Gastroesophageal sphincter (tissue), 4 donors: ENCODE results near the gene PCDHB4. TPM values are rescaled to one million over a fixed set of nuclear protein-coding genes. Genes with fewer than 3 reads are reported as not detected.
"Not testable (repeated sequence)": the region's sequence is repeated elsewhere in the genome, so short reads cannot be mapped to it uniquely, and the experiment has no call there.

Source experiments
- ATAC-seq: fragments of 150-250 bp; one replicate; pipeline ENCODE4 v1.9.1; 2016; ENCODE audit warnings: mild to moderate bottlenecking, moderate library complexity
- H3K27ac ChIP-seq, 4 donors: fragments of 200-600 bp; sonication (generic) in 3 of 4; 1 replicate in 3 of 4; 2 replicates in 1 of 4; pipeline ENCODE4 v1.5.1; 2016 to 2019
- H3K27me3 ChIP-seq: fragments of 200-600 bp; sonication (generic); one replicate; pipeline ENCODE4 v1.5.1; 2019
- H3K36me3 ChIP-seq, 2 donors: fragments of 200-600 bp; sonication (generic); one replicate each; pipeline ENCODE4 v1.5.1; 2019; ENCODE audit warnings: control low read depth in 1 of 2
- H3K4me1 ChIP-seq, 3 donors: fragments of 200-600 bp; sonication (generic); 1 replicate in 2 of 3; 2 replicates in 1 of 3; pipeline ENCODE4 v1.5.1; 2016 to 2019; ENCODE audit warnings: control low read depth in 2 of 3
- H3K4me3 ChIP-seq, 2 donors: fragments of 200-600 bp; sonication (generic); one replicate each; pipeline ENCODE4 v1.5.1; 2019; ENCODE audit warnings: mild to moderate bottlenecking in 1 of 2, moderate library complexity in 1 of 2
- H3K9me3 ChIP-seq, 3 donors: fragments of 200-600 bp; sonication (generic); one replicate each; pipeline ENCODE4 v1.5.1; 2017 to 2019; ENCODE audit warnings: control low read depth in 2 of 3
- EP300 ChIP-seq: sonication (generic); formaldehyde crosslinking; IDR thresholded peaks from one replicate; pipeline ENCODE4 v1.6.1; 2017; ENCODE audit warnings: antibody characterized with exemption, mild to moderate bottlenecking
- POLR2A ChIP-seq, 2 donors: fragments of 450-650 bp; IDR thresholded peaks; one replicate each; pipeline ENCODE4 v1.6.1; 2017; ENCODE audit warnings: antibody characterized with exemption in 2 of 2, mild to moderate bottlenecking in 2 of 2, moderate library complexity in 1 of 2
- POLR2AphosphoS5 ChIP-seq: sonication (generic); formaldehyde crosslinking; IDR thresholded peaks from one replicate; pipeline ENCODE4 v1.6.1; 2017; ENCODE audit warnings: antibody characterized with exemption
- WGBS, 2 donors: methylation state at CpG; one replicate each; pipeline ENCODE4 v1.1.5; 2018; ENCODE audit warnings: low coverage in 1 of 2; 5-methylcytosine and 5-hydroxymethylcytosine counted together
- total RNA-seq, 4 donors: library from RNA; depleted of rRNA; stranded (reverse); fragments of >200 nt; gene quantifications; one replicate each; pipeline ENCODE4 v1.1.0, GENCODE V29; 2016
- TF ChIP-seq, protein P1 (sequence below), 4 experiments: fragments of 200-600 bp in 2 of 4; fragments of 450-650 bp in 2 of 4; sonication (generic) in 1 of 4; IDR thresholded peaks; one replicate each; pipeline ENCODE4 v1.5.1; 2017 to 2019; ENCODE audit warnings: antibody characterized with exemption in 4 of 4, mild to moderate bottlenecking in 2 of 4, moderate library complexity in 2 of 4

The PCDHB4 gene
- total RNA-seq, 4 donors from 2014 or later = 2.8 to 5.6 (median 4.8) TPM

DNA sequence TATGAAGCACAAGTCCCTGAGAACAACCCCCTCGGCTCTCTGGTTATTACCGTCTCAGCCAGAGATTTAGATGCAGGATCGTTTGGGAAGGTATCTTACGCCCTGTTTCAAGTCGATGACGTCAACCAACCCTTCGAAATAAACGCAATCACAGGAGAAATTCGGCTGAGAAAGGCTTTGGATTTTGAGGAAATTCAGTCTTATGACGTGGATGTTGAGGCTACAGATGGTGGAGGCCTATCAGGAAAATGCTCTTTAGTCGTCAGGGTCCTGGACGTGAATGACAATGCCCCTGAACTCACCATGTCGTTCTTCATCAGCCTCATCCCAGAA lies 29.3 kb downstream of the PCDHB4 start:
- Histone ChIP-seq H3K27ac (no peak overlapping the region), H3K36me3 (no peaks in the 10 kb centered on the region), H3K4me1 (no peaks in the 10 kb centered on the region), H3K9me3 (peaks cover 0 to 94% (median 0%) of the 10 kb centered on the region in 3 donors), H3K27me3 (peaks cover 46% of the 10 kb centered on the region), H3K4me3 (no peak overlapping the region)
- 7 to 53% methylated on average over 3 to 13 of the region's 13 CpGs for WGBS, 2 donors
- ATAC-seq = no peak
- TF ChIP-seq POLR2AphosphoS5 (no peak), POLR2A (IDR thresholded peaks at IDR 0.05) (no peak), EP300 (no peak)
- TF ChIP-seq, protein P1, sequence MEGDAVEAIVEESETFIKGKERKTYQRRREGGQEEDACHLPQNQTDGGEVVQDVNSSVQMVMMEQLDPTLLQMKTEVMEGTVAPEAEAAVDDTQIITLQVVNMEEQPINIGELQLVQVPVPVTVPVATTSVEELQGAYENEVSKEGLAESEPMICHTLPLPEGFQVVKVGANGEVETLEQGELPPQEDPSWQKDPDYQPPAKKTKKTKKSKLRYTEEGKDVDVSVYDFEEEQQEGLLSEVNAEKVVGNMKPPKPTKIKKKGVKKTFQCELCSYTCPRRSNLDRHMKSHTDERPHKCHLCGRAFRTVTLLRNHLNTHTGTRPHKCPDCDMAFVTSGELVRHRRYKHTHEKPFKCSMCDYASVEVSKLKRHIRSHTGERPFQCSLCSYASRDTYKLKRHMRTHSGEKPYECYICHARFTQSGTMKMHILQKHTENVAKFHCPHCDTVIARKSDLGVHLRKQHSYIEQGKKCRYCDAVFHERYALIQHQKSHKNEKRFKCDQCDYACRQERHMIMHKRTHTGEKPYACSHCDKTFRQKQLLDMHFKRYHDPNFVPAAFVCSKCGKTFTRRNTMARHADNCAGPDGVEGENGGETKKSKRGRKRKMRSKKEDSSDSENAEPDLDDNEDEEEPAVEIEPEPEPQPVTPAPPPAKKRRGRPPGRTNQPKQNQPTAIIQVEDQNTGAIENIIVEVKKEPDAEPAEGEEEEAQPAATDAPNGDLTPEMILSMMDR (IDR thresholded peaks at IDR 0.05) = no peak

DNA sequence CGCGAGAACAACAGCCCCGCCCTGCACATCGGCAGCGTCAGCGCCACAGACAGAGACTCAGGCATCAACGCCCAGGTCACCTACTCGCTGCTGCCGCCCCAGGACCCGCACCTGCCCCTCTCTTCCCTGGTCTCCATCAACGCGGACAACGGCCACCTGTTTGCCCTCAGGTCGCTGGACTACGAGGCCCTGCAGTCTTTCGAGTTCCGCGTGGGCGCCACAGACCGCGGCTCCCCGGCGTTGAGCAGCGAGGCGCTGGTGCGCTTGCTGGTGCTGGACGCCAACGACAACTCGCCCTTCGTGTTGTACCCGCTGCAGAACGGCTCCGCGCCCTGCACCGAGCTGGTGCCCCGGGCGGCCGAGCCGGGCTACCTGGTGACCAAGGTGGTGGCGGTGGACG lies 30.0 kb downstream of the PCDHB4 start:
- Histone ChIP-seq H3K9me3 (peaks cover 0 to 98% (median 0%) of the 10 kb centered on the region in 3 donors), H3K27me3 (peaks cover 53% of the 10 kb centered on the region)
- 9 to 19% methylated on average over 5 to 7 of the region's 41 CpGs for WGBS, 2 donors
- not testable (repeated sequence) for H3K36me3 ChIP-seq, H3K4me1 ChIP-seq, H3K27ac ChIP-seq, ATAC-seq, H3K4me3 ChIP-seq

DNA sequence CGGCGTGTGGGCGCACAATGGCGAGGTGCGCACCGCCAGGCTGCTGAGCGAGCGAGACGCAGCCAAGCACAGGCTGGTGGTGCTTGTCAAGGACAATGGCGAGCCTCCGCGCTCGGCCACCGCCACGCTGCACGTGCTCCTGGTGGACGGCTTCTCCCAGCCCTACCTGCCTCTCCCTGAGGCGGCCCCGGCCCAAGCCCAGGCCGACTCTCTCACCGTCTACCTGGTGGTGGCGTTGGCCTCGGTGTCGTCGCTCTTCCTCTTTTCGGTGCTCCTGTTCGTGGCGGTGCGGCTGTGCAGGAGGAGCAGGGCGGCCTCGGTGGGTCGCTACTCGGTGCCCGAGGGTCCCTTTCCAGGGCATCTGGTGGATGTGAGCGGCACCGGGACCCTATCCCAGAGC lies 30.5 kb downstream of the PCDHB4 start:
- Histone ChIP-seq H3K9me3 (peaks cover 0 to 98% (median 0%) of the 10 kb centered on the region in 3 donors), H3K27me3 (peaks cover 57% of the 10 kb centered on the region)
- not testable (repeated sequence) for ATAC-seq, H3K36me3 ChIP-seq, H3K27ac ChIP-seq, H3K4me3 ChIP-seq, H3K4me1 ChIP-seq
- WGBS, 2 donors = no CpG with 5 or more reads among the region's 36 CpGs

DNA sequence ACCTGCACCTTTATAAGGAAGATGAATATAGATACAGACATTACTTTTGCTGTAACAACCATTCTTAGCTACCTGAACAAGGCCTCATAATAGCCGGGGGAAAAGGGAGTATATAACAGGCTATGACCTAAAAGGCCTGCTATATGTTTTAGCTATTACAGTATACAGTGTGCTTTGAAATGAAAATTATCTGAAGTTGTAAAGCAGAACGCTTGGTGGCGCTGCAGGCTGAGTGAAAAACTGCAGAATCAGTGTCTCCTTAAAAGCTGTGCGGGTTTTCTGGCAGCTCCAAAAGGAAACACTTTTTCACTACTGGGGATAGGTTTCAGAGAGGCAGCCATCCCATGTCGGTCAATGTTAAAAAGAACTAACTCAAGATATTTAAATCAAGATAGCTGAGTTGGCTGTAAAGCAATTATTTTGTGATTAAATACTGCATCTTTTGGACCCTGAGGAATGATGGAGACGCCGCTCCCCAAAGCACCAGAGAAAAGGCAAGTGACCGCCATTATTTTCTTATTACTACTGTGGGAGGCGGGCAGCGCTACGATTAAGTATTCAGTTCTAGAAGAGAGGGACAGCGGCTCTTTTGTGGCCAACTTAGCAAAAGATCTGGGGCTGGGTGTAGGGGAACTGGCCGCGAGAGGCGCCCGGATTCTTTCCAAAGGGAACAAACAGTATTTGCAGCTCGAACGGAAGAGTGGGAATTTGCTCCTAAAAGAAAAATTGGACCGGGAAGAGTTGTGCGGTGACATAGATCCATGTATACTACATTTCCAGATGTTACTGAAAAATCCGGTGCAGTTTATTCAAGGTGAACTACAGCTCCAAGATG lies 34.1 kb downstream of the PCDHB4 start:
- ATAC-seq = no peak
- H3K4me3 ChIP-seq = no peak overlapping the region
- H3K9me3 ChIP-seq = peaks cover 0 to 99% (median 0%) of the 10 kb centered on the region in 3 donors
- WGBS, 2 donors = 25 to 43% methylated on average over 16 to 20 of the region's 21 CpGs
- H3K36me3 ChIP-seq = no peaks in the 10 kb centered on the region
- no peak for TF ChIP-seq POLR2AphosphoS5
- no peak for TF ChIP-seq EP300
- TF ChIP-seq, protein P1 (IDR thresholded peaks at IDR 0.05) = no peak
- no peak for TF ChIP-seq POLR2A (IDR thresholded peaks at IDR 0.05)
- H3K27ac ChIP-seq = no peak overlapping the region
- no peaks in the 10 kb centered on the region for H3K4me1 ChIP-seq
- peaks cover 63% of the 10 kb centered on the region for H3K27me3 ChIP-seq

DNA sequence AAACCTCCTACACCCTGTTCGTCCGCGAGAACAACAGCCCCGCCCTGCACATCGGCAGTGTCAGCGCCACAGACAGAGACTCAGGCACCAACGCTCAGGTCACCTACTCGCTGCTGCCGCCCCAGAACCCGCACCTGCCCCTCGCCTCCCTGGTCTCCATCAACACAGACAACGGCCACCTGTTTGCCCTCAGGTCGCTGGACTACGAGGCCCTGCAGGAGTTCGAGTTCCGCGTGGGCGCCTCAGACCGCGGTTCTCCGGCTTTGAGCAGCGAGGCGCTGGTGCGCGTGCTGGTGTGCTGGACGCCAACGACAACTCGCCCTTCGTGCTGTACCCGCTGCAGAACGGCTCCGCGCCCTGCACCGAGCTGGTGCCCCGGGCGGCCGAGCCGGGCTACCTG lies 35.7 kb downstream of the PCDHB4 start:
- not testable (repeated sequence) for H3K4me3 ChIP-seq, H3K36me3 ChIP-seq, H3K4me1 ChIP-seq, H3K27ac ChIP-seq, ATAC-seq
- 55% methylated on average over 11 of the region's 38 CpGs; no CpG with 5 or more reads in 1 of the 2 donors for WGBS, 2 donors
- H3K27me3 ChIP-seq = peaks cover 47% of the 10 kb centered on the region
- peaks cover 0 to 97% (median 0%) of the 10 kb centered on the region in 3 donors for H3K9me3 ChIP-seq

DNA sequence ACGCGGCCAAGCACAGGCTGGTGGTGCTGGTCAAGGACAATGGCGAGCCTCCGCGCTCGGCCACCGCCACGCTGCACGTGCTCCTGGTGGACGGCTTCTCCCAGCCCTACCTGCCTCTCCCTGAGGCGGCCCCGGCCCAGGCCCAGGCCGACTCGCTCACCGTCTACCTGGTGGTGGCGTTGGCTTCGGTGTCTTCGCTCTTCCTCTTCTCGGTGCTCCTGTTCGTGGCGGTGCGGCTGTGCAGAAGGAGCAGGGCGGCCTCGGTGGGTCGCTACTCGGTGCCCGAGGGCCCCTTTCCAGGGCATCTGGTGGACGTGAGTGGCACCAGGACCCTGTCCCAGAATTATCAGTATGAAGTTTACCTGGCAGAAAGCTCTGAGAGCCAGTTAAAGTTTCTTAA lies 36.3 kb downstream of the PCDHB4 start:
- Histone ChIP-seq H3K27me3 (peaks cover 47% of the 10 kb centered on the region), H3K9me3 (peaks cover 0 to 97% (median 0%) of the 10 kb centered on the region in 3 donors)
- not testable (repeated sequence) for H3K4me3 ChIP-seq, H3K27ac ChIP-seq, H3K36me3 ChIP-seq, H3K4me1 ChIP-seq, ATAC-seq
- WGBS, 2 donors = 60% methylated on average over 7 of the region's 28 CpGs; no CpG with 5 or more reads in 1 of the 2 donors
